ENCODE data around the gene PGC.

The PGC gene

GRCh38 chr6:41780551-41781365 lies 33.6 kb upstream of the PGC start, which contains the start of gene PRICKLE4:
TSS of gene PRICKLE4 (plus strand) at chr6:41780782. CDS start at chr6:41783474, 2,692 bp downstream.
- no peak for DNase-seq (ENCODE audit: extremely low read depth, low read depth)
- TF ChIP-seq, protein P1, sequence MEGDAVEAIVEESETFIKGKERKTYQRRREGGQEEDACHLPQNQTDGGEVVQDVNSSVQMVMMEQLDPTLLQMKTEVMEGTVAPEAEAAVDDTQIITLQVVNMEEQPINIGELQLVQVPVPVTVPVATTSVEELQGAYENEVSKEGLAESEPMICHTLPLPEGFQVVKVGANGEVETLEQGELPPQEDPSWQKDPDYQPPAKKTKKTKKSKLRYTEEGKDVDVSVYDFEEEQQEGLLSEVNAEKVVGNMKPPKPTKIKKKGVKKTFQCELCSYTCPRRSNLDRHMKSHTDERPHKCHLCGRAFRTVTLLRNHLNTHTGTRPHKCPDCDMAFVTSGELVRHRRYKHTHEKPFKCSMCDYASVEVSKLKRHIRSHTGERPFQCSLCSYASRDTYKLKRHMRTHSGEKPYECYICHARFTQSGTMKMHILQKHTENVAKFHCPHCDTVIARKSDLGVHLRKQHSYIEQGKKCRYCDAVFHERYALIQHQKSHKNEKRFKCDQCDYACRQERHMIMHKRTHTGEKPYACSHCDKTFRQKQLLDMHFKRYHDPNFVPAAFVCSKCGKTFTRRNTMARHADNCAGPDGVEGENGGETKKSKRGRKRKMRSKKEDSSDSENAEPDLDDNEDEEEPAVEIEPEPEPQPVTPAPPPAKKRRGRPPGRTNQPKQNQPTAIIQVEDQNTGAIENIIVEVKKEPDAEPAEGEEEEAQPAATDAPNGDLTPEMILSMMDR (IDR thresholded peaks at IDR 0.05; ENCODE audit: low read depth, low read length) = no peak

GRCh38 chr6:41779788-41780550 lies 32.8 kb upstream of the PGC start, which contains the start of gene FRS3:
TSS of gene FRS3 (minus strand) at chr6:41779900. CDS start at chr6:41776987, 2,913 bp downstream.
- TF ChIP-seq, protein P1 (IDR thresholded peaks at IDR 0.05; ENCODE audit: low read depth, low read length) = peak; percentile 90
- peak; percentile 87 for DNase-seq (ENCODE audit: extremely low read depth, low read depth)

DNA sequence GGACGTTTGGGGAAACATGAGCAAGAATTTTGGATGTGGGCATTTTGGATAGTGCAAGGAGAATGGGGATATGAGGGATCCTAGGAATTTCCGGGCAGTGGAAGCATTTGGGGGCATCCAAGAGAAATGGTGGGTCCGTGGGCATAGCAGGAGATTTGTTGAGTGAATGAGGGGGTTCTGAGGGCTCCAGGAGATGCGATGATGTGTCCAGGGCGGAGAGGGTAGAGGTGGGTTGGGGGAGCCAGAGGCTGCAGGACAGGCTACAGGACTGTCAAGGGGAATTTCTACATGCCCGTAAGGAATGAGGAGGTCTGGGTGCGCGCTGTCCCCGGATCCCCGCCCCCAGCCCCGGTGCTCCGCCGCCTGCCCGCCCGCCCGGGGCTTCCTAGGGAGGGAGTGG lies 32.1 kb upstream of the PGC start:
- DNase-seq (ENCODE audit: extremely low read depth, low read depth) = no peak
- TF ChIP-seq, protein P1 (IDR thresholded peaks at IDR 0.05; ENCODE audit: low read depth, low read length) = no peak

DNA sequence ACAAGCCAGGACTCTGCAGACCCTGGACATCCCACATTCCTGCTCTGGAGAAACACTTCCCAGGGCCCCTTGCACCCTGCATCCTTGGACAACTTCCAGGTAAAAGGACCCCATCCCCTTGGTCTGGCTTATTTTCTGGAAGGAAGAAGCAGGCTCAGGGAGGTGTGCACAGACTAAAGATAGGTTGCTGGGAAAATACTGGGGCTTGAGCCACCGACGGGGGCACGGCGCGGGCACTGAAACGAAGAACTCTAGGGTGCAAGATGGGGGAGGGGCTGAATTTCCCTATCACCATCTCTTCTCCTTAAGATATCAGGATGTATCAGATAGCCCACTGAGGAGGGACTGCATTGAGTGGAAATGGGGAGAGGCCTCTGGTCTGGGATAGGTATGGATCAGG lies 31.7 kb upstream of the PGC start:
- DNase-seq (ENCODE audit: extremely low read depth, low read depth) = no peak
- TF ChIP-seq, protein P1 (IDR thresholded peaks at IDR 0.05; ENCODE audit: low read depth, low read length) = no peak

DNA sequence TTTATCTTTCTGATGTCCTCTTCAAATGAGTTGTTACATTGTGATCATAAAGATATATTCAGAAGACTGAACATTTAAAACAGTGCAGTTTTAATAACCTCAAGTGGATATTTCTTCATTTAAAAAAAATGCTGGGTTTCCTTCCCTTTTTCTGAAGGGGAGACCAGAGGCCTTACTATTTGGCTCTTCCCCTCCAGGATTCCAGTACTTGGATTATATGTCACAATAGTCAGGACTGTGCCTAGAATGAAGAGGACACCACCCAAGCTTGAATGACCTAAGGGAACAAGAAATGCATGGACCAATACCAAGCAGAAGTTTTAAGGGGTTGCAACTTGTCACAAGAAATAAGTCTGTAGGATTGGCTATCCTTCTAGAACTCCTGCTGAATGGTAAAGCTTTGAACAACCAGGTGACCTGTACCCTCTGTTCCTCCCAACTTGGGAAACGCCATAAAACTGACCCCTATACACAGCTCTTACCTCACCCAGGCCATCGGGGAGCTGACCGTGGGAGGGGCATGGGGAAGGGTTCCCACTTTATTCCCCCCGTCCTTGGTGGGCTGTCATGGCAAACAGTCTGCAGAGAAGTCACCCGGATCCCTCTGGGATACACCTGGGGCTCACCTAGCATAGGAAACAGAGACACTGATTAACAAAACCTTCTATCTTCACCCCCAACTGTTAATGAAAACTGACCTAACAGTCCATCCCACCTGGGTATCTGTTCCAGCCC lies 30.5 kb upstream of the PGC start:
- TF ChIP-seq, protein P1 (IDR thresholded peaks at IDR 0.05; ENCODE audit: low read depth, low read length) = no peak
- DNase-seq (ENCODE audit: extremely low read depth, low read depth) = no peak

- TF ChIP-seq, protein P1 (IDR thresholded peaks at IDR 0.05; ENCODE audit: low read depth, low read length) = no peak
- no peak for DNase-seq (ENCODE audit: extremely low read depth, low read depth)
These were observed 28.2 kb upstream of the PGC start for GRCh38 chr6:41775293-41775882.
